A673 (cell line): ENCODE results near the gene VIPR1. TPM values are rescaled to one million over a fixed set of nuclear protein-coding genes. Genes with fewer than 3 reads are reported as not detected.

Experiments used
- BruUV-seq: library from RNA; stranded (reverse); fragments of 400-500 nt; replicated peaks from 2 replicates; lab custom pipeline; 2021; lab: Mats Ljungman, UMichigan
- CTCF ChIA-PET: fragments of 300-600 bp; sonication (Branson Sonifier 250); formaldehyde crosslinking; loops from one replicate; lab custom pipeline; 2022; ENCODE audit warnings: antibody characterized with exemption; lab: Charles Lee
- POLR2A ChIA-PET: fragments of 300-600 bp; sonication (Branson Sonifier 250); formaldehyde crosslinking; loops from one replicate; lab custom pipeline; 2022; ENCODE audit warnings: antibody characterized with exemption; ENCODE audit not compliant: low non-redundant PET; lab: Charles Lee
- DNase-seq: peaks from one replicate; pipeline ENCODE4 v3.0.0-alpha.2; 2015; ENCODE audit warnings: low spot score
- H3K27ac ChIP-seq: fragments of 200-600 bp; sonication (generic); 2 replicates; pipeline ENCODE4 v1.5.1; 2016; ENCODE audit warnings: mixed run types, low read depth, mild to moderate bottlenecking, mixed read lengths, antibody characterized with exemption, low read length; ENCODE audit not compliant: poor library complexity, severe bottlenecking
- H3K27me3 ChIP-seq: fragments of 200-600 bp; sonication (generic); replicated peaks from 2 replicates; pipeline ENCODE4 v1.6.1; 2017; ENCODE audit warnings: mixed run types, low read depth, mild to moderate bottlenecking, mixed read lengths, antibody characterized with exemption, low read length; ENCODE audit not compliant: insufficient read depth, poor library complexity
- H3K36me3 ChIP-seq: fragments of 200-600 bp; sonication (generic); 2 replicates; pipeline ENCODE4 v1.6.1; 2016; ENCODE audit warnings: mixed run types, mild to moderate bottlenecking, mixed read lengths, antibody characterized with exemption, low read length; ENCODE audit not compliant: insufficient read depth, poor library complexity, severe bottlenecking
- H3K4me1 ChIP-seq: fragments of 200-600 bp; sonication (generic); 2 replicates; pipeline ENCODE4 v1.6.1; 2017; ENCODE audit warnings: mixed run types, mild to moderate bottlenecking, mixed read lengths, antibody characterized with exemption, low read length; ENCODE audit not compliant: insufficient read depth, poor library complexity, severe bottlenecking
- H3K4me3 ChIP-seq: fragments of 200-600 bp; sonication (generic); 2 replicates; pipeline ENCODE4 v1.5.1; 2016; ENCODE audit warnings: low read depth, mixed run types, mild to moderate bottlenecking, mixed read lengths, low read length; ENCODE audit not compliant: poor library complexity, severe bottlenecking
- H3K9me3 ChIP-seq: fragments of 200-600 bp; sonication (generic); 2 replicates; pipeline ENCODE4 v1.6.1; 2016; ENCODE audit warnings: mixed run types, low read depth, mild to moderate bottlenecking, mixed read lengths, antibody characterized with exemption, low read length; ENCODE audit not compliant: poor library complexity, severe bottlenecking
- EZH2 ChIP-seq: fragments of 200-600 bp; sonication (generic); IDR thresholded peaks from 2 replicates; pipeline ENCODE4 v1.6.1; 2017; ENCODE audit warnings: borderline replicate concordance, low read depth, mild to moderate bottlenecking, mixed read lengths, antibody characterized with exemption, low read length; ENCODE audit not compliant: poor library complexity, severe bottlenecking
- intact Hi-C: fragments of 100-400 bp; cut with micrococcal nuclease; formaldehyde crosslinking; loops from one replicate; pipeline ENCODE4 v1.10.0; 2022; ENCODE audit not compliant: unreplicated experiment
- total RNA-seq: library from RNA; stranded (reverse); gene quantifications from 2 replicates; pipeline ENCODE4 v1.2.3, GENCODE V29; 2021
- TF ChIP-seq, protein P1 (sequence below): fragments of 300-800, 200-600 bp; sonication (generic); conservative IDR thresholded peaks from 2 replicates; pipeline ENCODE4 v1.5.1; 2017; ENCODE audit warnings: low read depth, mild to moderate bottlenecking, antibody characterized with exemption, low read length, moderate library complexity, mixed read lengths

The VIPR1 gene
- total RNA-seq, 1 experiment from 2014 or later = 0.26 TPM

DNA sequence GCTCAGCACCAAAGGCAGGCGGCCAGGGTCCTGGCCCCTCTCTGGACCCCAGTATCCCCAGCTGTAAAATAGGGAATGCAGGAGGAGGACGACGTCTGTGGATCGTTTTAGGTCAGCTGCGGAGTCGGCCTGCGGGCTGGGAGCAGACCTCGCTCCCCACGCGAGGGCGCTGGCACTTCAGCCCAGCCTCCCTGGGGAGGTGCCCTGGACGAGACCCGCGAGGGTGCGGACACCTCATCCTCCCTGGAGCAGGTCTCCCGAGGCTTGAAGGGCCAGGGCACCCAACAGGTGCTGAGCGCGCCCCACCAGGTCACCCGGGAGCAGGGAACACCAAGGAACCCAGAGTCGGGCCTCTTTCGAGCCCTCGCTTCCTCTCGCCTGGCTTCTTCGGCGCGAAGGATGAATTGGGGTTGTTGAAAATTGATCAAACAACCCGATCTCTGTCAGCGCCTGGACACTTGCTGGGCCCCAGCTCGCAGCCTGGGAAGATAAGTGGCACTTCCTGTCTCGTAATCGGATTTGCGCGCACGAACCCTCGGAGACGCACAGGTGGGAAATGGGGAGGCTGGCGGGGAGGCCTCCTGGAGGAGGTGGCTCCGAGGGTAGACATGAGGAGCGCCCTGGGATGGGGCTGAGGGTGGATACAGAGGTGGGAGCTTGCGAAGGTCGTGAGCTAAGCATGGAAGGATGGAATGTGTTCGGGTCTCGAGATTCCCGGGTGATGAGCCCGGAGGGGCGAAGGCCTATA lies 588 bp upstream of the VIPR1 start:
- H3K27me3 ChIP-seq = peaks cover 3% of the 10 kb centered on the region
- POLR2A ChIA-PET = interaction anchor here (0.6 kb wide), 1 partner anchor 134 kb away, joined by 3 read pairs; no protein-coding TSS in a partner anchor

DNA sequence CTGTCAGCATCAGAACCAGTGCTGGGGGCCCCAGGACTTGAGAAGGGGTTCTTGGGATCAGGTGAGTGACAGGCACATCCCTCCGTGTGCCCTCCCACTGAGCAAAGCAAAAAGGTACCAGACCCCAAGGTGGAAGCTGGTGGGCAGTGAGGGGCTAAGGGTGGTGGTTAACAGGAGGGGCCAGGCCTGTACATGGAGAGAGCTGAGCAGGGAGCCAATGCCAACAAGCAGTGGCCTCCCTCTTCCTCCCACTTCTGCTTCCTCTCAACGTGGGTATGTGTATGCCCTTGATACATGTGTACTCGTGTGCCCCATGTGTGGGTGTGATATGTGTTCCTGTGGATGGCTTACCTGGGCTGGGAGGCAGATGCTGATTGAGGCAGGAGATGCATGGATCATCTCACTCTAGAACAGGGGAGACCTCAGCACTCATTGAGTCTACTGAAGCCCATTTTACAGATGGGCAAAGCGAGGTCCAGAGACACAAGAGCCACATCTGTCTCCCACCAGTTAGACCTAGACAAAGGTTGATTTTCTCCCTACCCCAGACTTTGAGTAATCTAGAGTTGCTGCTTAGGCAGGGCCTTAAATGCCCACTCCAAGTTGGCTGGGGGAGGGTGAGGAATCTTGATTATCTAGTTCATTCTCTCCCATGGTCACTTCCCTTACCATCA lies 945 bp downstream of the VIPR1 start:
- Histone ChIP-seq H3K9me3 (no peaks in the 10 kb centered on the region), H3K4me3 (no peak overlapping the region), H3K27me3 (peaks cover 3% of the 10 kb centered on the region), H3K27ac (no peak overlapping the region), H3K4me1 (no peaks in the 10 kb centered on the region), H3K36me3 (no peaks in the 10 kb centered on the region)
- no peak for DNase-seq
- ChIA-PET CTCF (no interaction called here), POLR2A (no interaction called here)
- TF ChIP-seq, protein P1, sequence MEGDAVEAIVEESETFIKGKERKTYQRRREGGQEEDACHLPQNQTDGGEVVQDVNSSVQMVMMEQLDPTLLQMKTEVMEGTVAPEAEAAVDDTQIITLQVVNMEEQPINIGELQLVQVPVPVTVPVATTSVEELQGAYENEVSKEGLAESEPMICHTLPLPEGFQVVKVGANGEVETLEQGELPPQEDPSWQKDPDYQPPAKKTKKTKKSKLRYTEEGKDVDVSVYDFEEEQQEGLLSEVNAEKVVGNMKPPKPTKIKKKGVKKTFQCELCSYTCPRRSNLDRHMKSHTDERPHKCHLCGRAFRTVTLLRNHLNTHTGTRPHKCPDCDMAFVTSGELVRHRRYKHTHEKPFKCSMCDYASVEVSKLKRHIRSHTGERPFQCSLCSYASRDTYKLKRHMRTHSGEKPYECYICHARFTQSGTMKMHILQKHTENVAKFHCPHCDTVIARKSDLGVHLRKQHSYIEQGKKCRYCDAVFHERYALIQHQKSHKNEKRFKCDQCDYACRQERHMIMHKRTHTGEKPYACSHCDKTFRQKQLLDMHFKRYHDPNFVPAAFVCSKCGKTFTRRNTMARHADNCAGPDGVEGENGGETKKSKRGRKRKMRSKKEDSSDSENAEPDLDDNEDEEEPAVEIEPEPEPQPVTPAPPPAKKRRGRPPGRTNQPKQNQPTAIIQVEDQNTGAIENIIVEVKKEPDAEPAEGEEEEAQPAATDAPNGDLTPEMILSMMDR = no peak
- TF ChIP-seq EZH2 = no peak
- intact Hi-C loops = loop anchor here (5.0 kb wide), 1 partner anchor 34 kb away; no protein-coding TSS in a partner anchor
- no TSS peak for BruUV-seq

More for the DNA sequence above, 588 bp upstream of the VIPR1 start:
- TF ChIP-seq, protein P1 = peak; percentile 41
- no peak for TF ChIP-seq EZH2
- H3K36me3 ChIP-seq = no peaks in the 10 kb centered on the region
- H3K27ac ChIP-seq = no peak overlapping the region
- peak overlapping the region; percentile 41 for H3K4me3 ChIP-seq
- peak; percentile 16 for DNase-seq
- CTCF ChIA-PET = no interaction called here
- intact Hi-C loops = loop anchor here (5.0 kb wide), 1 partner anchor 35 kb away; no protein-coding TSS in a partner anchor
- no peaks in the 10 kb centered on the region for H3K4me1 ChIP-seq
- no TSS peak for BruUV-seq
- no peaks in the 10 kb centered on the region for H3K9me3 ChIP-seq

DNA sequence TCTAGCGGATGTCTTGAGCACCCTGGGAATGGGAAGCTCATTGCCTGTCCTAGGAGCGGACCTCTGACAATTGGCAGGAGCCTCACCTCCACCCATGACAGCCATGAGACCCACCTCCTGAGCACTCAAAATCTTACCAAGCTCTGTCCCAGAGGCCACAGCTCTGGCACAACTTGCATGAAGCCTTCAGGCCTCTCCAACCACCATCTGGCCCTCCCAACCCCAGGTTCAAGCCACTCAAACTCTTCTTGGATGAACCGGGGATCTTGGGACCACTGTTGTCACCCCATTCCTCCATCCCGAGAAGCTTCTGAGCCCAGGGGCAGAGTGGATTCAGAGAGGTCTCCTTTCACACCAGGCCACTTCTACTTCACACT lies 1.5 kb downstream of the VIPR1 start:
- Histone ChIP-seq H3K27me3 (peaks cover 3% of the 10 kb centered on the region), H3K36me3 (no peaks in the 10 kb centered on the region), H3K4me1 (no peaks in the 10 kb centered on the region), H3K4me3 (no peak overlapping the region), H3K9me3 (no peaks in the 10 kb centered on the region), H3K27ac (no peak overlapping the region)
- ChIA-PET POLR2A (no interaction called here), CTCF (no interaction called here)
- intact Hi-C loops = loop anchor here (5.0 kb wide), 1 partner anchor 33 kb away; no protein-coding TSS in a partner anchor
- TF ChIP-seq, protein P1 = no peak
- TF ChIP-seq EZH2 = no peak
- no peak for DNase-seq
- no TSS peak for BruUV-seq
